Glutamatergic neuron (in vitro differentiated cells): ENCODE measurements around the gene LARP4B. TPM values are rescaled to one million over a fixed set of nuclear protein-coding genes. Genes with fewer than 3 reads are reported as not detected.

Experiments
- DNase-seq: peaks from one replicate; pipeline ENCODE4 v3.0.0; 2022
- H3K27ac Mint-ChIP-seq: one replicate; pipeline ENCODE4 v1.8.0; 2020; ENCODE audit warnings: mild to moderate bottlenecking, mixed read lengths, inconsistent platforms; ENCODE audit not compliant: unreplicated experiment
- H3K27me3 Mint-ChIP-seq: one replicate; pipeline ENCODE4 v1.8.0; 2020; ENCODE audit warnings: mild to moderate bottlenecking, moderate library complexity, mixed read lengths, inconsistent platforms; ENCODE audit not compliant: unreplicated experiment
- H3K36me3 Mint-ChIP-seq: one replicate; pipeline ENCODE4 v1.8.0; 2020; ENCODE audit warnings: mild to moderate bottlenecking, mixed read lengths, inconsistent platforms; ENCODE audit not compliant: unreplicated experiment
- H3K4me1 Mint-ChIP-seq: one replicate; pipeline ENCODE4 v1.8.0; 2020; ENCODE audit warnings: mild to moderate bottlenecking, low read depth, mixed read lengths, inconsistent platforms; ENCODE audit not compliant: unreplicated experiment
- H3K4me3 Mint-ChIP-seq: one replicate; pipeline ENCODE4 v1.8.0; 2020; ENCODE audit warnings: mild to moderate bottlenecking, mixed read lengths, inconsistent platforms; ENCODE audit not compliant: unreplicated experiment
- H3K9me3 Mint-ChIP-seq: one replicate; pipeline ENCODE4 v1.8.0; 2020; ENCODE audit warnings: mild to moderate bottlenecking, moderate library complexity, mixed read lengths, inconsistent platforms; ENCODE audit not compliant: unreplicated experiment
- total RNA-seq: library from RNA; stranded (reverse); fragmentation: NEBNext Ultra II Directional; extraction: Animal tissue kit (Norgen Biotek cat#: 25700); gene quantifications from one replicate; pipeline ENCODE4 v1.2.1, GENCODE V29; 2021; ENCODE audit not compliant: unreplicated experiment
- TF ChIP-seq, protein P1 (sequence below): fragments of 200-600 bp; sonication (generic); IDR thresholded peaks from one replicate; pipeline ENCODE4 v1.5.0; 2021; ENCODE audit not compliant: partially characterized antibody, unreplicated experiment

LARP4B gene
- total RNA-seq, 1 donor from 2014 or later, result 65.6 TPM

DNA sequence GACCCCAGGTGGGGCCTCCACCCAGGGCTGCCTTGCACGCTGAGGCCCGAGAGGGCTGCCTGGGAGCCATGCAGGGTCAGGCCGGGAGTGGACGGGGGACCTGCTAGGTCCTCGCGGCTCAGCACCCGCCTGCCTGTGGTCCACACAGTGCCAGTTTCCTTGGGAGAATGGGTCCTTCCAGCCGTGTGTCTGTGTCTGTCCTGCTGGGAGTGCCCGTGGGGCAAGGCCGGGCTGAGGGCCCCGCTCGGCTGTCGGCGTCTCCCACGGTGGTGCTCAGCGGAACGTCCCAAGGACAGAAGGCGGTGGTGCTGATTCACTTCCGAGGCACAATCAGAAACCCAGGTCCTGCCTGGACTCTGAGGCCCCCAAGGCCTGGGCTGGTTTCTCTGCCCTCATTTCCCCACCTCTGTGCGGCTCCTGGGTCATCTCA lies 33.5 kb upstream of the LARP4B start:
- H3K27me3 Mint-ChIP-seq, result no peaks in the 10 kb centered on the region
- no peak overlapping the region for H3K27ac Mint-ChIP-seq
- peaks cover 9% of the 10 kb centered on the region for H3K9me3 Mint-ChIP-seq
- TF ChIP-seq, protein P1, sequence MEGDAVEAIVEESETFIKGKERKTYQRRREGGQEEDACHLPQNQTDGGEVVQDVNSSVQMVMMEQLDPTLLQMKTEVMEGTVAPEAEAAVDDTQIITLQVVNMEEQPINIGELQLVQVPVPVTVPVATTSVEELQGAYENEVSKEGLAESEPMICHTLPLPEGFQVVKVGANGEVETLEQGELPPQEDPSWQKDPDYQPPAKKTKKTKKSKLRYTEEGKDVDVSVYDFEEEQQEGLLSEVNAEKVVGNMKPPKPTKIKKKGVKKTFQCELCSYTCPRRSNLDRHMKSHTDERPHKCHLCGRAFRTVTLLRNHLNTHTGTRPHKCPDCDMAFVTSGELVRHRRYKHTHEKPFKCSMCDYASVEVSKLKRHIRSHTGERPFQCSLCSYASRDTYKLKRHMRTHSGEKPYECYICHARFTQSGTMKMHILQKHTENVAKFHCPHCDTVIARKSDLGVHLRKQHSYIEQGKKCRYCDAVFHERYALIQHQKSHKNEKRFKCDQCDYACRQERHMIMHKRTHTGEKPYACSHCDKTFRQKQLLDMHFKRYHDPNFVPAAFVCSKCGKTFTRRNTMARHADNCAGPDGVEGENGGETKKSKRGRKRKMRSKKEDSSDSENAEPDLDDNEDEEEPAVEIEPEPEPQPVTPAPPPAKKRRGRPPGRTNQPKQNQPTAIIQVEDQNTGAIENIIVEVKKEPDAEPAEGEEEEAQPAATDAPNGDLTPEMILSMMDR, result no peak
- no peak overlapping the region for H3K4me3 Mint-ChIP-seq
- DNase-seq, result no peak
- no peaks in the 10 kb centered on the region for H3K4me1 Mint-ChIP-seq
- no peaks in the 10 kb centered on the region for H3K36me3 Mint-ChIP-seq

DNA sequence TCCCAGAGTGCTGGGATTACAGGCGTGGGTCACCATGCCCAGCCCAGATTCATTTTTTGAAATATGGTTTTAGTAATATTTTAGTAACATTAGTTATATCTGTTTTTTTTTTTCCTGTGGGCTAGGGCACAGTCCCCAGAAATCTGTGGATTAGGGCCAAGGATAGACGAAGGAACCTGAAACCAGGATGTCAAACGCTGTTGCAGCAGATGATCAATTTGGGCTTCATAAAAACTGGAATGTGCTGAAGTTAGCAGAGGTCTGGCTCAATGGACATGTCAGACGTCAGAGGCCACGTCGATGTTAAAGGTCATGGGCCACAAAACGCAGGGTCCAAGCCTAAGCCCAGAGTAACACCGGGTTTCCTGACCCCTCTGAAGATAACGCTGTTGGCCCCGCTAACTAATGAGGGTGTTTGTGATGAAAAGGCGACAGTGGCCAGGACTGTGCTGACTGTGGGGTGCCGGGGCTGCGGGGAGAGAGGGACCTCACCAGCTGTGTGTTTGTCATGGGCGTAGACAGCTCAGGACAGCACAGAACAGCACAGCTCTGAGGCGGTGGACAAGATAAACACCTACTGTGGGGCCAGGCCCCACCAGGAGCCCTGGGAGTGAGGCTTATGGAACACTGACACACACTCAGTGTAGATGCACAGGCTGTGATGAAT lies 32.9 kb upstream of the LARP4B start:
- no peak overlapping the region for H3K4me3 Mint-ChIP-seq
- peaks cover 2% of the 10 kb centered on the region for H3K27me3 Mint-ChIP-seq
- TF ChIP-seq, protein P1, result no peak
- peaks cover 9% of the 10 kb centered on the region for H3K9me3 Mint-ChIP-seq
- H3K27ac Mint-ChIP-seq, result no peak overlapping the region
- no peaks in the 10 kb centered on the region for H3K4me1 Mint-ChIP-seq
- H3K36me3 Mint-ChIP-seq, result no peaks in the 10 kb centered on the region
- DNase-seq, result no peak

DNA sequence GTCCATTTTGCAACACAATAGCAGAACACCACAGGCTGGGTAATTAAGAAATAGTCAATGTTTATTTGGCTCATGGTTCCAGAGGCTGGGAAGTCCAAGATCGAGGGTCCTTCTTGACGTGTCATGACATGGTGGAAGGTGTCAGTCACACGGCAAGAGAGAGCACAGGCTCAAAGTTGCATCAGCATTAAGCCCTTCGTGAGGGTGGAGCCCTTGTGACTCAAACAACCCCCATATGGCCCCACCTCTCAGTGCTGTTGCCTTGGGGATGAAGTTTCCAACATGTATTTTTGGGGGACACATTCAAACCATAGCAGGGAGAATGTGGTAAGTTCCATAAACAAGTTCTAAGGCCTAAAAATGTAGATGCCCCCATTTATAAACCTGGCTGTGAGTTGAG lies 32.1 kb upstream of the LARP4B start:
- H3K4me3 Mint-ChIP-seq, result no peak overlapping the region
- no peak for DNase-seq
- peaks cover 2% of the 10 kb centered on the region for H3K27me3 Mint-ChIP-seq
- TF ChIP-seq, protein P1, result no peak
- H3K4me1 Mint-ChIP-seq, result no peaks in the 10 kb centered on the region
- no peak overlapping the region for H3K27ac Mint-ChIP-seq
- no peaks in the 10 kb centered on the region for H3K36me3 Mint-ChIP-seq
- peaks cover 9% of the 10 kb centered on the region for H3K9me3 Mint-ChIP-seq

DNA sequence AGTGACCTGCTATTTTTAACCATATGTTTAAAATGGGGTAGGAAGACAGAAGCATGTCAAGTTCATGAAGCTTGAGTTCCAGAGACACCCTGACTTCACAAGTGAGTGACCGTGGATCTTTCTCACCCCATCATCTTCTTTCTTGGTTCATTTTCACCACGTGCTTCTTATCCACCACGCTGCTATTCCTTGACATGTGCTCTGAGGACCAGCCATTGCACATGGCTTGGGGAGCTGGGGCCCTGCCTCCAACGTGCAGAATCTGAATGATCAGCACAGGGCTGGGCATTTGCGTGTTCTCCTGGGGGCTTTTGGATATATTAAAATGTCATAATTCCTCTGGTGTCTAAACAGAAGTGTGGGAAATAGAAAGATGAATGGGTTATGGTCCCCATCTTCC lies 31.7 kb upstream of the LARP4B start:
- no peaks in the 10 kb centered on the region for H3K4me1 Mint-ChIP-seq

DNA sequence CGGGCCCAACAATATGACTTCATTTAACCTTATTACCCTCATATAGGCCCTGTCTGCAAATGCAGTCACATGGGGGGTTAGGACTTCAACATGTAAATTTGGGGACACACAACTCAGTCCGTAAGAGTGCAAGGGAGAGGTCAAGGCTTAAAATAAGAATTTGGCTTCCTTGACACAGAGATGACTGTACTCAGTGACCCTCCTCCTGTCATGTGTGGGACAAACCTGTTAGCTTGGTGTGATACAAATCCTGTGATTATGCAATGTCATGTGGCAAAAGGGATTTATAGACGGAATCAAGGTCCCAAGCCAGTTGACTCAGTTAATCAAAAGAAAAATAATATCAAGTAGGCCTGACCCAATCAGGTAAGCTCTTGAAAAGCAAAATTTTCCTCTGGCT lies 30.8 kb upstream of the LARP4B start:
- no peak overlapping the region for H3K4me3 Mint-ChIP-seq
- no peaks in the 10 kb centered on the region for H3K4me1 Mint-ChIP-seq
- H3K9me3 Mint-ChIP-seq, result peaks cover 8% of the 10 kb centered on the region
- peaks cover 2% of the 10 kb centered on the region for H3K27me3 Mint-ChIP-seq
- no peak for DNase-seq
- no peak overlapping the region for H3K27ac Mint-ChIP-seq
- TF ChIP-seq, protein P1, result no peak
- H3K36me3 Mint-ChIP-seq, result no peaks in the 10 kb centered on the region

More for the DNA sequence above, 31.7 kb upstream of the LARP4B start:
- peaks cover 9% of the 10 kb centered on the region for H3K9me3 Mint-ChIP-seq
- DNase-seq, result no peak
- TF ChIP-seq, protein P1, result no peak
- H3K4me3 Mint-ChIP-seq, result no peak overlapping the region
- no peaks in the 10 kb centered on the region for H3K36me3 Mint-ChIP-seq
- peaks cover 2% of the 10 kb centered on the region for H3K27me3 Mint-ChIP-seq
- no peak overlapping the region for H3K27ac Mint-ChIP-seq
